Osteoblast (primary cell): ENCODE measurements around the gene MUS81. TPM values are rescaled to one million over a fixed set of nuclear protein-coding genes. Genes with fewer than 3 reads are reported as not detected.

Experiments used
- DNase-seq: peaks from one replicate; pipeline ENCODE4 v3.0.0; 2011; ENCODE audit warnings: low spot score, mixed read lengths; ENCODE audit not compliant: insufficient read length; ENCODE audit errors: missing footprints
- H2AFZ ChIP-seq: 2 replicates; pipeline ENCODE4 v1.6.0; 2011; ENCODE audit warnings: mild to moderate bottlenecking, low read length
- H3K27ac ChIP-seq: 2 replicates; pipeline ENCODE4 v1.5.1; 2011; ENCODE audit warnings: mild to moderate bottlenecking, low read depth, low read length, moderate library complexity
- H3K27me3 ChIP-seq: 2 replicates; pipeline ENCODE4 v1.6.0; 2012; ENCODE audit warnings: mild to moderate bottlenecking, control low read depth, inconsistent platforms, low read length, moderate library complexity; ENCODE audit not compliant: insufficient read depth
- H3K36me3 ChIP-seq: 2 replicates; pipeline ENCODE4 v1.5.1; 2011; ENCODE audit warnings: mild to moderate bottlenecking, low read length, control low read depth, moderate library complexity; ENCODE audit not compliant: insufficient read depth
- H3K4me1 ChIP-seq: 2 replicates; pipeline ENCODE4 v1.5.1; 2011; ENCODE audit warnings: mild to moderate bottlenecking, low read length, control low read depth, moderate library complexity; ENCODE audit not compliant: insufficient read depth
- H3K4me2 ChIP-seq: 2 replicates; pipeline ENCODE4 v1.6.0; 2011; ENCODE audit warnings: mild to moderate bottlenecking, low read length; ENCODE audit not compliant: insufficient read depth
- H3K4me3 ChIP-seq: fragments of 200-600 bp; sonication (generic); 3 replicates; pipeline ENCODE4 v1.5.1; 2012; ENCODE audit warnings: mild to moderate bottlenecking, low read length, inconsistent platforms; ENCODE audit not compliant: insufficient read depth
- H3K79me2 ChIP-seq: 2 replicates; pipeline ENCODE4 v1.6.0; 2012; ENCODE audit warnings: mild to moderate bottlenecking, low read length, control low read depth, inconsistent platforms; ENCODE audit not compliant: insufficient read depth
- H3K9me3 ChIP-seq: 2 replicates; pipeline ENCODE4 v1.5.1; 2011; ENCODE audit warnings: low read depth, low read length, control low read depth
- H4K20me1 ChIP-seq: 2 replicates; pipeline ENCODE4 v1.6.0; 2012; ENCODE audit warnings: mild to moderate bottlenecking, low read length, control low read depth; ENCODE audit not compliant: insufficient read depth
- total RNA-seq: library from RNA; depleted of rRNA; stranded (reverse); fragments of >200 nt; gene quantifications from 2 replicates; pipeline ENCODE4 v1.2.3, GENCODE V29; 2012
- TF ChIP-seq, protein P1 (sequence below): IDR thresholded peaks from 2 replicates; pipeline ENCODE4 v1.5.1; 2011; ENCODE audit warnings: mild to moderate bottlenecking, low read depth, low read length, moderate library complexity; ENCODE audit errors: extremely low read depth

Gene MUS81
- total RNA-seq, 1 donor = 53.6 TPM

DNA sequence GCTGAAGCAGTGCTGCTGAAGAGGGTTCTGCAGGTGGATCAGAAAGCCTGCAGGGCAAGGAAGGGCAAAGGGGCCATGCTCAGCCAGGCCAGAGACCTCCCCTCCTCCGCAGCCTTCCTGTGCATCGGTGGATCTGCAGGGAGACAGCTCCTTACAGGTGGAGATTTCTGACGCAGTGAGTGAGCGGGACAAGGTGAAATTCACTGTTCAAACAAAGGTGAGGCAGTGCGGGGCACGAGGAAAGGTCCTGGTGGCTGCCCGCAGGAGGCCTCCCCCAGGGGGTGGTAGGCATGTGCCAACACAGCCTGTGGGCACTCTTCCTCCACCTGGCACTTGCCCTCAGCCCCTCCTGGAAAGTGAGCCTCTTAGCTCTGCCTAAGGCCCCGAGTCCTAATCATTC, 10.9 kb upstream of the MUS81 start:
- peaks cover 33% of the 10 kb centered on the region for H3K36me3 ChIP-seq
- H3K4me2 ChIP-seq = no peak overlapping the region
- peaks cover 15% of the 10 kb centered on the region for H3K79me2 ChIP-seq
- DNase-seq = peak; percentile 79
- no peak overlapping the region for H2AFZ ChIP-seq
- no peaks in the 10 kb centered on the region for H3K4me1 ChIP-seq
- no peaks in the 10 kb centered on the region for H3K9me3 ChIP-seq
- TF ChIP-seq, protein P1, sequence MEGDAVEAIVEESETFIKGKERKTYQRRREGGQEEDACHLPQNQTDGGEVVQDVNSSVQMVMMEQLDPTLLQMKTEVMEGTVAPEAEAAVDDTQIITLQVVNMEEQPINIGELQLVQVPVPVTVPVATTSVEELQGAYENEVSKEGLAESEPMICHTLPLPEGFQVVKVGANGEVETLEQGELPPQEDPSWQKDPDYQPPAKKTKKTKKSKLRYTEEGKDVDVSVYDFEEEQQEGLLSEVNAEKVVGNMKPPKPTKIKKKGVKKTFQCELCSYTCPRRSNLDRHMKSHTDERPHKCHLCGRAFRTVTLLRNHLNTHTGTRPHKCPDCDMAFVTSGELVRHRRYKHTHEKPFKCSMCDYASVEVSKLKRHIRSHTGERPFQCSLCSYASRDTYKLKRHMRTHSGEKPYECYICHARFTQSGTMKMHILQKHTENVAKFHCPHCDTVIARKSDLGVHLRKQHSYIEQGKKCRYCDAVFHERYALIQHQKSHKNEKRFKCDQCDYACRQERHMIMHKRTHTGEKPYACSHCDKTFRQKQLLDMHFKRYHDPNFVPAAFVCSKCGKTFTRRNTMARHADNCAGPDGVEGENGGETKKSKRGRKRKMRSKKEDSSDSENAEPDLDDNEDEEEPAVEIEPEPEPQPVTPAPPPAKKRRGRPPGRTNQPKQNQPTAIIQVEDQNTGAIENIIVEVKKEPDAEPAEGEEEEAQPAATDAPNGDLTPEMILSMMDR = no peak
- H3K4me3 ChIP-seq = no peak overlapping the region
- H4K20me1 ChIP-seq = peaks cover 20% of the 10 kb centered on the region
- H3K27ac ChIP-seq = no peak overlapping the region
- no peaks in the 10 kb centered on the region for H3K27me3 ChIP-seq

DNA sequence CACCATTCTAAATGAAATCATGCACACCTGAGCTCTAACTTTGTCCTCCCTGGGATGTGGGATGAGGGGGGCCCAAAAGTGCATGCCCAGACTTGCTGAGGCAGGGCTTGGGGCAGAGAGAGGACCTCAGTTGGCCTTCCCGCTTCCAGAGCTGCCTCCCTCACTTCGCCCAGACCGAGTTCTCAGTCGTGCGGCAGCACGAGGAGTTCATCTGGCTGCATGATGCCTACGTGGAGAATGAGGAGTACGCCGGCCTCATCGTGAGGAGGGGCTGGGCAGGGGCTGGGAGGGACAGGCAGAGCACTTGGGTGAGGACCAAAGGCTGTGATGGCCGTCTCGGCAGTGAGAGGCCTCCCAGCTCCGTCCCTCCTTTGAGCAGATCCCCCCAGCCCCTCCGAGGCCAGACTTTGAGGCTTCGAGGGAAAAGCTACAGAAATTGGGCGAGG, 10.4 kb upstream of the MUS81 start:
- peaks cover 38% of the 10 kb centered on the region for H3K36me3 ChIP-seq
- no peaks in the 10 kb centered on the region for H3K27me3 ChIP-seq
- H3K9me3 ChIP-seq = no peaks in the 10 kb centered on the region
- H4K20me1 ChIP-seq = peaks cover 24% of the 10 kb centered on the region
- peak; percentile 83 for DNase-seq
- no peak overlapping the region for H2AFZ ChIP-seq
- H3K79me2 ChIP-seq = peaks cover 20% of the 10 kb centered on the region
- no peak overlapping the region for H3K27ac ChIP-seq
- TF ChIP-seq, protein P1 = no peak
- no peak overlapping the region for H3K4me3 ChIP-seq
- H3K4me2 ChIP-seq = no peak overlapping the region
- H3K4me1 ChIP-seq = no peaks in the 10 kb centered on the region

- Histone ChIP-seq H3K4me3 (no peak overlapping the region), H3K79me2 (peaks cover 26% of the 10 kb centered on the region), H3K27me3 (no peaks in the 10 kb centered on the region), H3K9me3 (no peaks in the 10 kb centered on the region), H3K4me2 (no peak overlapping the region), H3K27ac (no peak overlapping the region), H4K20me1 (peaks cover 31% of the 10 kb centered on the region), H3K4me1 (peaks cover under 1% of the 10 kb centered on the region), H2AFZ (no peak overlapping the region), H3K36me3 (peaks cover 44% of the 10 kb centered on the region)
- peak; percentile 78 for DNase-seq
- TF ChIP-seq, protein P1 = no peak
Measured at GRCh38 chr11:65850217-65851082, 9.8 kb upstream of the MUS81 start.

DNA sequence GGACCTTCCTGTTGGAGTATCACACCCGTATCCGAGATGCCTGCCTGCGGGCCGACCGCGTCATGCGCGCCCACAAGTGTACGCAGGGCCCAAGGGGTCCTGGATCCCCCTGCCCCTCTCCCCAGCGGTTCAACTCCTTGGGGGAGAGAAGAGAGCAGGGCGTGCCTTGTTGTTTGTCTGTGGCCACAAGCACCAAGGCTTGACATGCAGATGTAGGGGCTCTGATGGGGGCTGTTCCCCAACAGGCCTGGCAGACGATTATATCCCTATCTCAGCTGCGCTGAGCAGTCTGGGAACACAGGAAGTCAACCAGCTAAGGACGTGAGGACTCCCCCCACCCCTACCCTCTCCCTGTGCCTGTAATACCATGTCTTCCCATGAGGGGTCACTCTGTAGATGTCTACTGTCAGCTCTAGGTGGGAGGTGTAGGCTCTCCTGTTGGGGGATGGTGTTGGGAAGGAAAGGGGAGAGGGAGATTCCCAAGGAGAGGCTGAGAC, 9.1 kb upstream of the MUS81 start:
- Histone ChIP-seq H2AFZ (no peak overlapping the region), H3K9me3 (no peaks in the 10 kb centered on the region), H3K36me3 (peaks cover 51% of the 10 kb centered on the region), H3K4me3 (no peak overlapping the region), H3K4me1 (peaks cover 7% of the 10 kb centered on the region), H4K20me1 (peaks cover 38% of the 10 kb centered on the region), H3K27ac (no peak overlapping the region), H3K79me2 (peaks cover 33% of the 10 kb centered on the region), H3K4me2 (no peak overlapping the region), H3K27me3 (no peaks in the 10 kb centered on the region)
- DNase-seq = peak; percentile 76
- TF ChIP-seq, protein P1 = peak; percentile 46
